IMR-90 (cell line): ENCODE measurements around the gene F12. TPM values are rescaled to one million over a fixed set of nuclear protein-coding genes. Genes with fewer than 3 reads are reported as not detected.

Source experiments
- ATAC-seq: fragments of 200-7000 bp; cut with Tn5 transposase; 2 replicates; pipeline ENCODE4 v1.9.1; 2020; ENCODE audit warnings: low read depth, mild to moderate bottlenecking, moderate library complexity
- BruUV-seq: library from RNA; stranded (reverse); fragments of 400-500 nt; replicated peaks from 2 replicates; lab custom pipeline; 2021; lab: Mats Ljungman, UMichigan
- CTCF ChIA-PET: fragments of 300-600 bp; formaldehyde crosslinking; extraction: SDS; loops from one replicate; lab custom pipeline; 2021; ENCODE audit warnings: antibody characterized with exemption; lab: Yijun Ruan, JAX
- POLR2A ChIA-PET: fragments of 300-600 bp; sonication (Branson Sonifier 250); formaldehyde crosslinking; loops from one replicate; lab custom pipeline; 2022; ENCODE audit warnings: antibody characterized with exemption; ENCODE audit not compliant: unreplicated experiment; lab: Charles Lee
- DNase-seq: peaks from one replicate; pipeline ENCODE4 v3.0.0; 2013
- H2AFZ ChIP-seq: replicated peaks from 2 replicates; pipeline ENCODE3; 2013; ENCODE audit warnings: low read length, mild to moderate bottlenecking; ENCODE audit not compliant: poor library complexity
- H2AK5ac ChIP-seq: 2 replicates; pipeline ENCODE4 v1.6.1; 2013; ENCODE audit warnings: low read depth, low read length, inconsistent platforms
- H2AK9ac ChIP-seq: replicated peaks from 2 replicates; pipeline ENCODE3; 2013; ENCODE audit warnings: mild to moderate bottlenecking, low read depth, low read length, moderate library complexity; ENCODE audit not compliant: poor library complexity
- H2BK120ac ChIP-seq: 2 replicates; pipeline ENCODE4 v1.6.1; 2013; ENCODE audit warnings: low read depth, low read length, inconsistent platforms
- H2BK15ac ChIP-seq: 3 replicates; pipeline ENCODE4 v1.6.1; 2013; ENCODE audit warnings: low read depth, low read length, inconsistent platforms
- H2BK20ac ChIP-seq: 2 replicates; pipeline ENCODE4 v1.6.1; 2013; ENCODE audit warnings: low read depth, mild to moderate bottlenecking, inconsistent platforms, low read length, moderate library complexity
- H2BK5ac ChIP-seq: 2 replicates; pipeline ENCODE4 v1.6.1; 2013; ENCODE audit warnings: mild to moderate bottlenecking, low read depth, low read length, inconsistent platforms; ENCODE audit not compliant: poor library complexity, severe bottlenecking
- H3K14ac ChIP-seq: replicated peaks from 2 replicates; pipeline ENCODE4 v1.6.1; 2013; ENCODE audit warnings: low read depth, low read length, inconsistent platforms
- H3K18ac ChIP-seq: 2 replicates; pipeline ENCODE4 v1.6.1; 2013; ENCODE audit warnings: low read depth, low read length, control low read depth
- H3K23ac ChIP-seq: 2 replicates; pipeline ENCODE4 v1.6.1; 2013; ENCODE audit warnings: low read depth, low read length, inconsistent platforms
- H3K27ac ChIP-seq: 2 replicates; pipeline ENCODE4 v1.5.1; 2013; ENCODE audit warnings: mild to moderate bottlenecking, control low read depth, low read length; ENCODE audit not compliant: insufficient read depth
- H3K27me3 ChIP-seq: 2 replicates; pipeline ENCODE4 v1.6.1; 2013; ENCODE audit warnings: low read length; ENCODE audit not compliant: control insufficient read depth, insufficient read depth
- H3K36me3 ChIP-seq: 2 replicates; pipeline ENCODE4 v1.6.1; 2013; ENCODE audit warnings: low read length, mixed read lengths; ENCODE audit not compliant: control insufficient read depth, insufficient read depth
- H3K4ac ChIP-seq: 2 replicates; pipeline ENCODE4 v1.6.1; 2013; ENCODE audit warnings: low read depth, low read length, inconsistent platforms
- H3K4me1 ChIP-seq: 2 replicates; pipeline ENCODE4 v1.6.1; 2013; ENCODE audit warnings: low read length, mixed read lengths; ENCODE audit not compliant: control insufficient read depth, insufficient read depth
- H3K4me2 ChIP-seq: 2 replicates; pipeline ENCODE4 v1.6.1; 2013; ENCODE audit warnings: low read depth, mild to moderate bottlenecking, control low read depth, low read length, moderate library complexity
- H3K4me3 ChIP-seq: 2 replicates; pipeline ENCODE4 v1.5.1; 2013; ENCODE audit warnings: low read depth, mild to moderate bottlenecking, control low read depth, low read length, moderate library complexity; ENCODE audit not compliant: insufficient read depth
- H3K56ac ChIP-seq: 2 replicates; pipeline ENCODE4 v1.6.1; 2013; ENCODE audit warnings: low read length, inconsistent platforms; ENCODE audit not compliant: insufficient read depth; ENCODE audit errors: extremely low read depth
- H3K79me1 ChIP-seq, 2 experiments: 2 replicates each; pipeline ENCODE4 v1.6.1; 2013; ENCODE audit warnings: low read length in 2 of 2, inconsistent platforms in 1 of 2, low read depth in 1 of 2
- H3K9ac ChIP-seq: 2 replicates; pipeline ENCODE4 v1.6.1; 2013; ENCODE audit warnings: low read depth, low read length, control low read depth
- H3K9me1 ChIP-seq: 2 replicates; pipeline ENCODE4 v1.6.1; 2013; ENCODE audit warnings: low read length, inconsistent platforms; ENCODE audit not compliant: insufficient read depth
- H3K9me3 ChIP-seq: 2 replicates; pipeline ENCODE4 v1.6.1; 2013; ENCODE audit warnings: low read length; ENCODE audit not compliant: control insufficient read depth, insufficient read depth
- H4K20me1 ChIP-seq: 2 replicates; pipeline ENCODE4 v1.6.1; 2013; ENCODE audit warnings: low read length, inconsistent platforms; ENCODE audit not compliant: insufficient read depth
- H4K5ac ChIP-seq: 2 replicates; pipeline ENCODE4 v1.6.1; 2013; ENCODE audit warnings: mild to moderate bottlenecking, low read depth, low read length, control low read depth
- H4K8ac ChIP-seq, 2 experiments: 2 replicates each; pipeline ENCODE4 v1.6.1; 2013; ENCODE audit warnings: low read depth in 2 of 2, low read length in 2 of 2, control low read depth in 1 of 2, inconsistent platforms in 1 of 2
- H4K91ac ChIP-seq: 2 replicates; pipeline ENCODE4 v1.6.1; 2013; ENCODE audit warnings: low read depth, low read length, inconsistent platforms; ENCODE audit not compliant: insufficient read depth
- BHLHE40 ChIP-seq: fragments of 150-350 bp; IDR thresholded peaks from 2 replicates; pipeline ENCODE4 v1.6.1; 2016; ENCODE audit warnings: mild to moderate bottlenecking, low read depth, low read length
- CEBPB ChIP-seq: IDR thresholded peaks from 2 replicates; pipeline ENCODE4 v1.6.1; 2012; ENCODE audit warnings: low read depth, low read length, improper control_type of control experiment
- CHD1 ChIP-seq: IDR thresholded peaks from 2 replicates; pipeline ENCODE4 v1.6.1; 2012; ENCODE audit warnings: low read depth, low read length, improper control_type of control experiment
- CTCF ChIP-seq: conservative IDR thresholded peaks from 2 replicates; pipeline ENCODE4 v1.5.1; 2012; ENCODE audit warnings: mild to moderate bottlenecking, low read depth, low read length, improper control_type of control experiment
- ELK1 ChIP-seq: fragments of 150-350 bp; IDR thresholded peaks from 2 replicates; pipeline ENCODE4 v1.6.1; 2016; ENCODE audit warnings: low read depth, mild to moderate bottlenecking, low read length, moderate library complexity, borderline replicate concordance
- MAFK ChIP-seq: IDR thresholded peaks from 2 replicates; pipeline ENCODE4 v1.6.1; 2012; ENCODE audit warnings: low read depth, low read length, improper control_type of control experiment
- MAZ ChIP-seq: IDR thresholded peaks from 2 replicates; pipeline ENCODE4 v1.6.1; 2012; ENCODE audit warnings: low read depth, mild to moderate bottlenecking, low read length, improper control_type of control experiment, moderate library complexity, borderline replicate concordance
- NFE2L2 ChIP-seq: fragments of 150-350 bp; IDR thresholded peaks from 2 replicates; pipeline ENCODE4 v1.6.1; 2016; ENCODE audit warnings: low read depth, mild to moderate bottlenecking, low read length
- POLR2A ChIP-seq: IDR thresholded peaks from 2 replicates; pipeline ENCODE4 v1.6.1; 2012; ENCODE audit warnings: mild to moderate bottlenecking, low read depth, low read length
- RAD21 ChIP-seq: IDR thresholded peaks from 2 replicates; pipeline ENCODE4 v1.6.1; 2012; ENCODE audit warnings: low read length, improper control_type of control experiment
- SMC3 ChIP-seq: fragments of 150-350 bp; IDR thresholded peaks from 2 replicates; pipeline ENCODE4 v1.6.1; 2016; ENCODE audit warnings: low read depth, mild to moderate bottlenecking, antibody characterized with exemption, low read length, moderate library complexity
- USF2 ChIP-seq: fragments of 150-350 bp; IDR thresholded peaks from 2 replicates; pipeline ENCODE4 v1.6.1; 2017; ENCODE audit warnings: mild to moderate bottlenecking, antibody characterized with exemption, low read length, low read depth
- WGBS, 2 experiments: methylation state at CpG; one replicate each; pipeline versions ENCODE4 v1.1.5 to v1.1.7; 2013; ENCODE audit warnings: missing lambda C conversion rate in 2 of 2; ENCODE audit not compliant: insufficient read length in 1 of 2; ENCODE audit errors: extremely low coverage in 2 of 2; 5-methylcytosine and 5-hydroxymethylcytosine counted together
- dilution Hi-C: fragments of 300-500 bp; cut with HindIII; formaldehyde crosslinking; loops from one replicate; pipeline ENCODE4 v1.14.3; 2018; ENCODE audit warnings: low sequenced_read_pairs; ENCODE audit not compliant: unreplicated experiment
- in situ Hi-C: fragments of 300-500 bp; cut with MboI; formaldehyde crosslinking; loops from 3 replicates; pipeline ENCODE4 v1.14.3; 2019; ENCODE audit warnings: low sequenced_read_pairs, inconsistent platforms, mixed read lengths
- intact Hi-C: fragments of 100-400 bp; cut with micrococcal nuclease; formaldehyde crosslinking; loops from 2 replicates; pipeline ENCODE4 v1.10.0; 2022
- polyA plus RNA-seq, 3 experiments: library from polyadenylated mRNA; depleted of rRNA; stranded (reverse); fragments of >200 nt; gene quantifications; 2 replicates each; pipeline ENCODE4 v1.2.3, GENCODE V29; 2012; ENCODE audit warnings: low replicate concordance in 1 of 3
- total RNA-seq: library from RNA; depleted of rRNA; stranded (reverse); fragments of >200 nt; gene quantifications from 2 replicates; pipeline ENCODE4 v1.2.3, GENCODE V29; 2012

The F12 gene
- total and polyA plus RNA-seq, 2 of the 4 experiments (the other 2 are of a cell fraction) = 0.36 to 1.2 TPM

GRCh38 chr5:177456976-177457851 lies 47.9 kb upstream of the F12 start (continued):
- TF ChIP-seq USF2 = 0 out of 2 replicates have a peak, but pooled peaks have one; percentile 29

GRCh38 chr5:177456591-177456964 lies 47.2 kb upstream of the F12 start:
- intact Hi-C loops = loop anchor here (1.0 to 2.0 kb wide), 2 partner anchors 41 to 146 kb away; partner anchors contain the start of genes MXD3 and PDLIM7
- ATAC-seq (no peak), DNase-seq (no peak)
- no peak overlapping the region for H3K4me3 ChIP-seq
- H3K56ac ChIP-seq = no peak overlapping the region
- H3K4ac ChIP-seq = no peak overlapping the region
- dilution Hi-C loops = no loop called here
- in situ Hi-C loops = no loop called here
- H2AK9ac ChIP-seq = peak overlapping the region; percentile 28
- no peak overlapping the region for H2BK5ac ChIP-seq
- no peak overlapping the region for H3K18ac ChIP-seq
- peaks cover 4 to 14% of the 10 kb centered on the region in 2 experiments; a peak in 3 of 4 replicates for H3K79me1 ChIP-seq
- H3K27ac ChIP-seq = no peak overlapping the region
- no peak overlapping the region for H2BK120ac ChIP-seq
- H4K5ac ChIP-seq = no peak overlapping the region
- H3K23ac ChIP-seq = no peak overlapping the region
- no peak overlapping the region for H2AK5ac ChIP-seq
- no peaks in the 10 kb centered on the region for H3K27me3 ChIP-seq
- H3K14ac ChIP-seq = no peak overlapping the region
- H4K91ac ChIP-seq = no peak overlapping the region
- no peaks in the 10 kb centered on the region for H3K9me3 ChIP-seq
- CTCF ChIA-PET = interaction anchor here (0.8 to 1.6 kb wide), 4 partner anchors 11 to 67 kb away, joined by 4 to 11 read pairs (median 4); no protein-coding TSS in a partner anchor
- BruUV-seq = no TSS peak
- POLR2A ChIA-PET = no interaction called here
- H2AFZ ChIP-seq = peak overlapping the region; percentile 68
- H4K8ac ChIP-seq = no peak overlapping the region
- H3K4me1 ChIP-seq = peaks cover 8% of the 10 kb centered on the region
- 65% methylated on average over 4 of the region's 12 CpGs; no CpG with 5 or more reads in 1 of the 2 experiments for WGBS, 2 experiments
- H4K20me1 ChIP-seq = peaks cover 67% of the 10 kb centered on the region
- H2BK20ac ChIP-seq = no peak overlapping the region
- H3K36me3 ChIP-seq = peaks cover 43% of the 10 kb centered on the region
- no peak overlapping the region for H3K4me2 ChIP-seq
- no peaks in the 10 kb centered on the region for H3K9me1 ChIP-seq
- H3K9ac ChIP-seq = no peak overlapping the region
- no peak overlapping the region for H2BK15ac ChIP-seq
- no peak for TF ChIP-seq SMC3
- no peak for TF ChIP-seq RAD21
- no peak for TF ChIP-seq MAFK
- no peak for TF ChIP-seq POLR2A
- no peak for TF ChIP-seq MAZ
- no peak for TF ChIP-seq BHLHE40
- no peak for TF ChIP-seq CTCF
- no peak for TF ChIP-seq CHD1
- no peak for TF ChIP-seq NFE2L2
- TF ChIP-seq CEBPB = no peak
- no peak for TF ChIP-seq ELK1
